Measurements from ENCODE around the gene TIMELESS. TPM values are rescaled to one million over a fixed set of nuclear protein-coding genes. Genes with fewer than 3 reads are reported as not detected.
"Not testable (repeated sequence)": the region's sequence is repeated elsewhere in the genome, so short reads cannot be mapped to it uniquely, and the experiment has no call there.

TIMELESS gene
- total RNA-seq, 1 experiment from 2014 or later: 11.9 TPM

GRCh38 chr12:56404227-56404626 is 45.0 kb downstream of the TIMELESS start:
- not testable (repeated sequence) for DNase-seq (ENCODE audit: low read depth)

DNA sequence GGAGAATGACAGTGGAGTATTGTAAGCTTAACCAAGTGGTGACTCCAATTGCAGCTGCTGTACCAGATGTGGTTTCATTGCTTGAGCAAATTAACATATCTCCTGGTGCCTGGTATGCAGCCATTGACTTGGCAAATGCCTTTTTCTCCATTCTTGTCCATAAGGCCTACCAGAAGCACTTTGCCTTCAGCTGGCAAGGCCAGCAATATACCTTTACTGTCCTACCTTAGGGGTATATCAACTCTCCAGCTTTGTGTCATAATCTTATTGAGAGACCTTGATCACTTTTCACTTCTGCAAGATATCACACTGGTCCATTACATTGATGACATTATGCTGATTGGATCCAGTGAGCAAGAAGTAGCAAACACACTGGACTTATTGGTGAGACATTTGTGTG is 47.6 kb downstream of the TIMELESS start:
- not testable (repeated sequence) for DNase-seq (ENCODE audit: low read depth)

- DNase-seq (ENCODE audit: low read depth): not testable (repeated sequence)
These were observed 48.1 kb downstream of the TIMELESS start for GRCh38 chr12:56401125-56401524.

DNA sequence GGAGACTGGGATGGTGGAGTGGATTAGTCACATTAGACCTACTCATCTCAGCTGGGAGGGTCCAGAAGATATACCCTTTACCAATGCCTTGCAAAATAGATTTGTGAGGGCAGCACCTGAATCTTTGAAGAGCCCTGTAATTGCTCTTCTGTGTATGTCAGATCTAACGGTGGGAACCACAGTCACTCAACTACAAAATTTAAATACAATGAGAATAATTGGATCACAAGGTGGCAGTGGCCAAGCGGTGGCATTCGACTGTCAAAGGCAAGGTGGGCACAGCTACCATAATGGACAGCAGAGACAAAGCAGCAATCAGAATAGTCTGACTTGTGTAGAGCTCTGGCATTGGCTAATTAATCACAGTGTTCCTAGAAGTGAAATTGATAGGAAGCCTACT is 49.8 kb downstream of the TIMELESS start:
- DNase-seq (ENCODE audit: low read depth): not testable (repeated sequence)

DNA sequence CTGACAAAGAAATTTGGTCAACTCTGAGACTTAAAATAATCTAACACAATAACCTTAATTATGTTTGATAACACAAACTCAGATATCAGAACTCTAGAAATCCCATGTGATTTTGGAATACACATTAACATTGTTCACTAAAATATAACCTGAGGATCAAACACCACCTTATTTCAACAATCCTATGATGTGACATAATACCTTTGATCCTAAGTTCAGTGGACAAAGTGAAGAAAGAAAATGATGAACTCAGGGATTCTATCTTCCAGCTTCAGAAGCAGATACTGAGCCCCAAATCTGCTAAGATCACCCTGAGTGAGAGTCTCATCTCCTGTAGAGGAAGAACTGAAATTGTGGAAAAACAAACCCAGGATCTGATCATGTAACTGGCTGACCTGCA is 50.9 kb downstream of the TIMELESS start:
- no peak for DNase-seq (ENCODE audit: low read depth)

DNA sequence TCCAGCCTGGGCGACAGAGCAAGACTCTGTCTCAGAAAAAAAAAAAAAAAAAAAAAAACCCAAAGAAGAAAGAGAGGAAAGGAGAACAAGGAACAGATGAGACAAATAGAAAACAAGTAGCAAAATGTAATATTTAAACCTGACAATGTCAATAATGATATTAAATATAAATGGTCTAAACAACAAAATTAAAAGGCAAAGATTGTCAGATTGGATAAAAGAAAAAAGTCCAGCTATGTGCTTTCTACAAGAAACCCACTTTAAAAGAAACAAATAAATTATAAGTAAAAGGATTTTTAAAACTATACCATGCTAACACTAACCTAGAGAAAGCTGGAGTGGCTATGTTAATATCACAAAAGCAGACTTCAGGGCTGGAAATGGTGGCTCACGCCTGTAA is 56.9 kb downstream of the TIMELESS start:
- DNase-seq (ENCODE audit: low read depth): no peak

DNA sequence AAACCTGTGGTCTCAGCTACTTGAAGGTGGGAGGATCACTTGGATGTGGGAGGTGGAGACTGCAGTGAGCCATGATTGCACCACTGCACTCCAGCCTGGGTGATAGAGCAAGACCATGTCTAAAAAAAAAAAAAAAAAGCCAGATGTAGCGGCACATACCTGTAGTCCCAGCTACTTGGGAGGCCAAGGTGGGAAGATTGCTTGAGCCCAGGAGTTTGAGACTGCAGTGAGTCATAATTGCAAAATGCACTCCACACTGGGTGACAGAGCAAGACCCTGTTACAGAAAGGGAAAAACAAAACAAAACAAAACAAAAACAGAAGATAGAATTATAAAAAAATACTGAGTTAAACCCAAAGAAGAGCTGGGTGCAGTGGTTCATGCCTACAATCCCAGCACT is 57.5 kb downstream of the TIMELESS start:
- DNase-seq (ENCODE audit: low read depth): no peak

GRCh38 chr12:56389412-56389811 is 59.8 kb downstream of the TIMELESS start:
- no peak for DNase-seq (ENCODE audit: low read depth)

DNA sequence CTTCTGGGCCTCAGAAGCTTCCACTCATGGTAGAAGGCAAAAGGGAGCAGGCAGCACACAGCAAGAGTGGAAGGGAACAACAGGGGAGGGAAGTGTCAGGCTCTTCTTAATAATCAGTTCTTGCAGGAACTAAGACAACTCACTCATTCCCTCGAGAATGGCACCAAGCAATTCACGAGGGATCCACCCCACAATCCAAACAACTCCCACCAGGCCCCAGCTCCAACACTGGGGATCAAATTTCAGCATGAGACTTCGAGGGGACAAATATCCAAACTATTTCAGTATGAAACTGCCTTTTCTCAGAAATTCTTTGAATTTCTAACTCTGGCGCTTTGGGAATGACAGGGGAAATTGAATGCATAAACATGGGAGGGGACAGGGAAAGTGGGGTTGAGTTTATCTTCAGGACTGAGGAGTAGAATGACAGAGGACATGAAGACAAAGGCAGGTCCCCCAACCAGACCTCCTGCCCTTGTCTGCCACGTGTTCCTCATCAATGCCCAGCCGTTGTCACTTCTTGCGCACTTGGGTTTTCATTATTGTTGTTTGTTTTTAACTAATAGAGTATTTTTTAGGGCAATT is 62.0 kb downstream of the TIMELESS start:
- peak; percentile 3 for DNase-seq (ENCODE audit: low read depth)

DNA sequence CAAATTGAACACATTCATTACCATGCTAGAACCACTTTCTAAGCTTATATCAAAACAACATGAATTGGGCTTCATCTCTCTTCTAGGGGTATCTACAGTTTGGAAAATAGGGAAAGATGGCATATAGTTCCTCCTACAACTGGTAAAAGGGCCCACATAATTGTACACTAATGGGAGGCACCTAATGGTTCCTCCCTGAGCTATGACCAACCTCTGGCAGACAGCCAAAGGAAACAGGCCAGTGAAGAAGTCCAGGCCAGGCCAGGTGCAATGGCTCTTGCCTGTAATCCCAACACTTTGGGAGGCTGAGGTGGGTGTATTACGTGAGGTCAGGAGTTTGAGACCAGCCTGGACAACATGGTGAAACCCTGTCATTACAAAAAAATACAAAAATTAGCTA is 63.4 kb downstream of the TIMELESS start:
- DNase-seq (ENCODE audit: low read depth): peak; percentile 46

DNA sequence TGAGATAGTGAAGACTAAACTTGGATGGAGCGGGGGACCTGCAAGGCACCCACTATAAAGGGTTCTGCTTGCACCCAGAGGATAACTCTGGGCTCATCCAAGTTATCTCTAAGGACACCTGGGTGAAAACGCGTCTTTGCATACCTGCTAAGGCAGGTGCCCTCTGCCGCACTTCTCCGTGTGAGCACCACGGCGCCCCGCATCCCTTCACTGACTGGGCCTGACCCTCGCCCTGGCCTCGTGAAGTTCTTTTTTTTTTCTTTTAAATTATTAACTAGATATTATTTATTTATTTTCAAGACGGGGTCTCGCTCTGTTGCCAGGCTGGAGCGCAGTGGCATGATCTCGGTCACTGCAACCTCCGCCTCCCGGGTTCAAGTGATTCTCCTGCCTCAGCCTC is 66.6 kb downstream of the TIMELESS start:
- DNase-seq (ENCODE audit: low read depth): no peak

DNA sequence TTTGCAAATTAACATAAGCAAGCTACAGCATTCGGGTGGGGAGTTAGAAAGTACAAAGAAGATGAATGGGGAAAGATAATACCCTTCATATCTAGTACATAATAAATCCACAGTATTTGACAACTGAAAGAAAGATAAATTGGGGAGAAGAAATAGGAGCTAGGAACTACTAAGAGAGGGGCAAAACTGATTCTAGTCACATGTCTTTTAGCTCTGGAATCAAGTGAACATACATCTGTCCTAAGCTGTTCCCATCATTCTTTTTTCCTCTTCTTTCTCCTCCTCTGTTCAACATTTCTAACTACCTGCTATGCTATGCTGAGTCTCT is 71.3 kb downstream of the TIMELESS start:
- no peak for DNase-seq (ENCODE audit: low read depth)

- peak; percentile 63 for DNase-seq (ENCODE audit: low read depth)
These were observed 71.8 kb downstream of the TIMELESS start for GRCh38 chr12:56377310-56377988.

DNA sequence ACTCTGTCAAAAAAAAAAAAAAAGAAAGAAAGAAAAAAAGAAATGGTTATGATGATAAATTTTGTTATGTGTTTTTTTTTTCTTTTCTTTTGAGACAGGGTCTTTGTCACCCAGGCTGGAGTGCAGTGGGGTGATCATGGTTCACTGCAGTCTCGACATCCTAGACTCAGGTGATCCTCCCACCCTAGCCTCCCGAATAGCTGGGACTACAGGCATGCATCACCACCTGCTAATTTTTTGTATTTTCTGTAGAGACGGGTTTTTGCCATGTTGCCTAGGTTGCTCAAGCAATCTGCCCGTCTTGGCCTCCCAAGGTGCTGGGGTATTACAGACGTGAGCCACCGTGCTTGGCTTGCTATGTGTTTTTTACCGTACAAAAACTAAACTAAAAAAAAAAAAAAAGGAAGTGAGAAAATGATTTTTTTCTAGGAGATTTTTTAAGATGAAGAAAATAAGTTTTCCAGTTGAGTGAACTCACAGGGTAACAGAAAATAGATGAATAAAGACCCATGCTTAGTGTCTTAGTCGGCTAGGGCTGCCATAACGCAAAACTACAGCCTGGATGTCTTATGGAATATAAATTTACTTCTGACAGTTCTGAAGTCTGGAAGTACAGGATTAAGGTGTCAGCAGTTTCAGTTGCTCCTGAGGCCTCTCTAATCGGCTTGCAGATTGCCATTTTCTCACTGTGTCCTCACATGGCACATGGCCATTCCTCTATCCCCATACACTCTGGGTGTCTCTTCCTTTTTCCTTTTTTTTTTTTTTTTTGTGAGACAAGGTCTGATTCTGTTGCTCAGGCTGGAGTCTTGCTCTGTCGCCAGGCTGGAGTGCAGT is 73.4 kb downstream of the TIMELESS start:
- no peak for DNase-seq (ENCODE audit: low read depth)

GRCh38 chr12:56374726-56375597 is 74.3 kb downstream of the TIMELESS start:
- DNase-seq (ENCODE audit: low read depth): peak; percentile 44

GRCh38 chr12:56373515-56373914 is 75.7 kb downstream of the TIMELESS start:
- no peak for DNase-seq (ENCODE audit: low read depth)

DNA sequence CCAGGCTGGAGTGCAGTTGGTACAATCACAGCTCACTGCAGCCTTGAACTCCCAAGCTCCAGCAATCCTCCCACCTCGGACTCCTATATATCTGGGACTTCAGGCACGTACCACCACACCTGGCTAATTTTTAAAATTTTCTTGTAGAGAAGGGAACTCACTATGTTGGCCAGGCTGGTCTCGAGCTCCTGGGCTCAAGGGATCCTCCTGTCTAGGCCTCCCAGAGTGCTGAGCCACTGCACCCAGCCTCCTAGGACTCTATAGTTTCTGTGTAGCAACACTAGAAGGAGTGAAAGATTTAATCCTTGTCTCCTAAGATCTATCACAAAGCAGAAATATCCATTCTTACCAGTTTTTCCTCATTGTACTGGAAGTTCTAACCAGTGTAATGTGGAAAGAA is 82.3 kb downstream of the TIMELESS start:
- no peak for DNase-seq (ENCODE audit: low read depth)

Other genes with a start within 250 kb of the TIMELESS start
- gene RNF41, start 227.5 kb downstream of the TIMELESS start, total RNA-seq (2014; rRNA removed; shearing (Covaris generic)): 42.8 and 54.9 TPM in 2 replicates
- gene NABP2, start 225.1 kb downstream of the TIMELESS start, total RNA-seq (2014; rRNA removed; shearing (Covaris generic)): 64.4 and 73.3 TPM in 2 replicates
- gene SLC39A5, start 219.4 kb downstream of the TIMELESS start, total RNA-seq (2014; rRNA removed; shearing (Covaris generic)): not detected in 2 replicates
- gene ANKRD52, start 191.0 kb downstream of the TIMELESS start, total RNA-seq (2014; rRNA removed; shearing (Covaris generic)): 15.8 and 19.2 TPM in 2 replicates
- gene COQ10A, start 182.5 kb downstream of the TIMELESS start, total RNA-seq (2014; rRNA removed; shearing (Covaris generic)): 15.4 and 17.1 TPM in 2 replicates
- gene CS, start 149.1 kb downstream of the TIMELESS start, total RNA-seq (2014; rRNA removed; shearing (Covaris generic)): 120 and 153 TPM in 2 replicates
- 182 and 223 TPM in 2 replicates for gene CNPY2, start 133.4 kb downstream of the TIMELESS start, total RNA-seq (2014; rRNA removed; shearing (Covaris generic))
- gene PAN2, start 115.4 kb downstream of the TIMELESS start, total RNA-seq (2014; rRNA removed; shearing (Covaris generic)): 5.1 and 10.2 TPM in 2 replicates
- gene IL23A, start 110.5 kb downstream of the TIMELESS start, total RNA-seq (2014; rRNA removed; shearing (Covaris generic)): not detected in 2 replicates
- gene STAT2, start 89.3 kb downstream of the TIMELESS start, total RNA-seq (2014; rRNA removed; shearing (Covaris generic)): 354 and 382 TPM in 2 replicates
- not detected in 2 replicates for gene APOF, start 86.6 kb downstream of the TIMELESS start, total RNA-seq (2014; rRNA removed; shearing (Covaris generic))
- gene MIP, start 5.2 kb upstream of the TIMELESS start, total RNA-seq (2014; rRNA removed; shearing (Covaris generic)): 0.15 TPM in 1 of 2 replicates, not detected in the other
- 1.3 and 1.4 TPM in 2 replicates for gene SPRYD4, start 19.2 kb upstream of the TIMELESS start, total RNA-seq (2014; rRNA removed; shearing (Covaris generic))
- gene GLS2, start 38.7 kb upstream of the TIMELESS start, total RNA-seq (2014; rRNA removed; shearing (Covaris generic)): 0.32 TPM in 1 of 2 replicates, not detected in the other
- gene RBMS2, start 72.4 kb upstream of the TIMELESS start, total RNA-seq (2014; rRNA removed; shearing (Covaris generic)): 10.7 and 14.8 TPM in 2 replicates
- 24.0 and 29.0 TPM in 2 replicates for gene BAZ2A, start 180.9 kb upstream of the TIMELESS start, total RNA-seq (2014; rRNA removed; shearing (Covaris generic))
- 559 and 577 TPM in 2 replicates for gene ATP5F1B, start 196.6 kb upstream of the TIMELESS start, total RNA-seq (2014; rRNA removed; shearing (Covaris generic))
- 112 and 181 TPM in 2 replicates for gene PTGES3, start 238.9 kb upstream of the TIMELESS start, total RNA-seq (2014; rRNA removed; shearing (Covaris generic))

Data from M059J (cell line).